Activated CD4-positive, alpha-beta T cell treated with anti-CD3 and anti-CD28 coated beads, Interleukin-2, amount 50 U/mL, for 1 hour (primary cell): ENCODE measurements around the gene HS6ST3.
"Not testable (repeated sequence)": the region's sequence is repeated elsewhere in the genome, so short reads cannot be mapped to it uniquely, and the experiment has no call there.

Experiments used
- DNase-seq: peaks from one replicate; pipeline ENCODE4 v3.0.0-alpha.2; 2020

Gene HS6ST3

DNA sequence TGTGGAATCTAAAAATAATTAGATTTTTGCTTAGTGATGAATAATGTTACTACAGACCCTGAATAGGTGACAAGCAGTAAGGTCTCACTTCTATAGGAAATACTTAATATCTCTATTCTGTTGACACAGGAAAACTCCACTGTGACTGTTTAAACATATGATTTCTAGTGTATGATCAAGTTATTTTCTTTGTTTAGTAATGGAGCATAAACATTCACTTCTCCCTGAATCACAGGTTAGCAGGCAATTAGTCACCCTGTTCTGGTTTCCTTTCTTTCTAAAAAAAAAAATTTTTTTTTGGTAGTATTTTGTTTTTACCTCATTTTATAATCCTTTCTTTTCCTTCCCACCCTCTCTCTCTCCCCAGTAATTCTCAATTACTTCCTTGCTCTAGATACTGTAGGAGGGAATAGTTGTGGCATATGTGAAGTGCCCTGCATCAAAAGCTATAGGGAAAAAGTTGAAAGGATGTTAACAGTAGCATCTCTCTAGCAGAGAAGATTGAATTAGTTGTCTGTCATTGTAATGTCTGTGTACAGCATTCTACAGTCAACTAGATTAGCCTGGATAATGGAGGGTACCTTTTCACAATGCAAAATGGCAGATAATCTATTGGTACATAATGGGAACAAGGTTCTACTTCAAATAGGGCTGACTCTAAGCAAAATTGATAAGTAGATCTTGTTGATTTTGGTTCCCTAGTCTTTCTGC, 3.5 kb downstream of the HS6ST3 start:
- DNase-seq = no peak

DNA sequence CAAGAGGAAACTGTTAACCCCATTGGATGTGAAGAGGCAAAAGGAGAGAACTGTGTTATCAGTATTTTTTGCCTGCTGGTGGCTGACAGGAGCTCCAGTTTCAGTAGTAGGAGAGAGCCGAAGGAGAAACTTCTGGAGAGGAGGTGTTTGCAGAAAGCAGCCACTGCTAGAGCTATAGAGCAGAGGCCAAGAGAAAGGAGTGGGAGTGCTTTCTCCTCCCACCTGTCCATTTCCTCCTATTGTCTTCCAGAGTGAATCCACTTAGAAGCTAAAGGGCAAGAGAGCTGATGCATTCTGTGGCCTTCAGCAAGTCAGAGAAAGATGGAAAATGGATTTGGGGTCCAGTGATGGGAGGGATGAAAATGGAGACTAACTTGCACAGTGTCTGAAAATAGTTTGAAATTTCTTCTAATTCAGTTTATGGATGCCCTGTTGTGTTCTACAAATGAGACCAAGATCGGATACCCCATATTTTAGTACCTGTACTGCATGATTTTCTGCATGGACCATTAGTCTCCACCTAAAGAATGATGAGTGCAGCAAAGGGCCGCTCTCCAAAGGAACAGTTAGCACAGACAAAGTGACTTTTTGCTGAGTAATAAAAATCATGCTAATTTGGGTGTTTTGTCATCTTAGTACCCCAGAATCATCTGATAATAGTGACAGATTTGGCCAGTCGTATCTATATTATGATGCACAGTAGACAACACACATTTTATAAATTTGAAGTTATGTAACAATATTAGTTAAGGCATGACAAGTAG, 10.7 kb downstream of the HS6ST3 start:
- DNase-seq = no peak

DNA sequence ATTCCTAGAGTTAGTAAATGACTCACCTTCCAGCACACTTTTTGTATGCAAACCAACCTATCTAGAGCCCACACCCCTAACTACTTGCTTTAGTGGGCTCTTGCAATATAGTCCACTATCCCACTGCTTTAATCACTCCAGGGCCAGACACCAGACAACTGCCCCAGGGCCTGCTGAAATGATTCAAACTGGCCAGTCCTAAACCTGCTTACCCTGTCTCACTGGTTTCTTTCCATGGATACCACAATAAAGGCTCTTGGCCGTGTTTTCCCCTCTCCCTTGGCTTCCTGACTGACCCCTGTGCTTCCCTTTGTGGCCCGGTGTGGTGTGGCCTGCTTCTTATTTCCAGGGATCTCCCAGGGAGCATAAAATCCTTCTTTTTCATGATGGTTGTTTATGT, 14.6 kb downstream of the HS6ST3 start:
- DNase-seq = no peak

DNA sequence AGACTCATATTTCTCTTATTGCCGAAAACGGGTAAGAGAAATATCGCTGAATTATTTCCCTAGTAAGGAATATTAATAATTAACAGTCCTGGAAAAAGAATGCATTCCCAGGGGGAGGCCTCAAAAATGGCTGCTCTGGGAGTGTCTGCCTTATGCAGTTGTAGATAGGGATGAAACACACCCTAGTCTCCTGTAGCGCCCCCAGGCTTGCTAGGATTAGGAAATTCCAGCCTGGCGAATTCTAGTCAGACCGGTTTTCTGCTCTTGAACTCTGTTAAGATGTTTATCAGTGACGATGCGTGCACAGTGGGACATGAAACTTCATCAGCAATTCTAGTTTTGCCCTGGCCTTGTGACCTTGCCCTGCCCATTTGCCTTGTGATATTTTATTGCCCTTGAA, 18.2 kb downstream of the HS6ST3 start:
- DNase-seq = not testable (repeated sequence)

DNA sequence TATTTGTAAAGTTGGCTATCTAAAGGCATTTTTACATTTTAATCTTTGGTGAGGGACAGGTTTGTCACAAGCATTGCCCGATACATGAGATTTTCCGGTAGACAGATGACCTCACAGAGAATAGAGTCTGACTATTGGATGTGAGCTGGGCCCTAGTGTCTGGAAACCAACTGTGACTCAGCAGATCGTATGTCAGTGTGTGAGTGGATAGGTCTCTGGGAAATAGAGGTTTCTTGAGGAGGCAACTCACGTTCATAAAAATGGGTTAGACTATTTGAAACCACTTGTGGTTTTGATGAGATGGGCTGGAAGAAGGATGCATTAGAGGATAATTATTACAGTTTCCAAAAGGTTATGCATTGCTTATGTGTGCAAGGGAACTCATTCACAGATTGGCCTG, 19.2 kb downstream of the HS6ST3 start:
- DNase-seq = no peak

DNA sequence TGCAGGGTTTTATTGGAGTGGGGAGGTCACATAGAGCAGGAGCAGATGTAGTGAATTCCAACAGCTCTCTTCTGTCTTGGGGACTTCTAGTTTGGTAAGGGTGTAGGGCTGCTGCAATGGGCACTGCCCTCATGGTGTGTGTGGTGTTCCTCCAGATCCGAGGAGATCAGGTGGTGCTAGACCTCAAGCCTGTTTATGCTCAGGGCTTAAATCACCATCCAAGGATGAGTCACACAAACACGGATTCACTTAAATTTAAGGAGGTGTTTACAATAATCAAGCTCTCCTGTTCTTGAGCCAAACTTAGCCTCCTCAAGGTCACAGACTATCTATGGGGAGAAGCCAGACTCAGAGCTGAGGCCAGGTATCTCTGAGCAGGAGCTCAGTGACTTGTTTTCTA, 23.0 kb downstream of the HS6ST3 start:
- DNase-seq = no peak

DNA sequence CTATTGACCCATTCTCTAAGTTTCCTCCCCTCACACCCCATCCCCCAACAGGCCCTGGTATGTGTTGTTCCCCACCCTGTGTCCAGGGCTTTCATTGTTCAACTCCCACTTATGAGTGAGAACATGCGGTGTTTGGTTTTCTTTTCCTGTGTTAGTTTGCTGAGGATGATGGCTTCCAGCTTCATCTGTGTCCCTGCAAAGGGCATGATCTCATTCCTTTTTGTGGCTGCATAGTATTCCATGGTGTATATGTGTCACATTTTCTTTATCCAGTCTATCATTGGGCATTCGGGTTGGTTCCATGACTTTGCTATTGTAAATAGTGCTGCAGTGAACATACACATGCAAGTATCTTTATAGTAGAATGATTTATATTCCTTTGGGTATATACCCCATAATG, 25.5 kb downstream of the HS6ST3 start:
- not testable (repeated sequence) for DNase-seq

DNA sequence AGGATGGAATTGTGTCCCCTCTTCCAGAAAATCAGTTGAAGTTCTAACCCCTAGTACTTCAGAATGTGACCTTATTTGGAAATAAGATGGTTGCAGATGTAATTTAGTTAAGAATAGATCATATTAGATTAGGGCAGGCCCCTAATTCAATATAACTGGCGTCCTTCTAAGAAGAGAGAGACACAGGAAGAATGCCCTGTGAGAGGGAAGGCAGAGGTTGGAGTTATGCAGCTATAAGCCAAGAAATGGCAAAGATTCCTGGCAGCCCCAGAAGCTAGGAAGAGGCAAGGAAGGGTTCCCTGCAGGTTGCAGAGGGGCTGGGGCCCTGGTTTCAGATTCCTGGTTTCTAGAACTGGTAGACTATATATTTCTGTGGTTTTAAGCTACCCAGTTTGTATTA, 30.0 kb downstream of the HS6ST3 start:
- no peak for DNase-seq

DNA sequence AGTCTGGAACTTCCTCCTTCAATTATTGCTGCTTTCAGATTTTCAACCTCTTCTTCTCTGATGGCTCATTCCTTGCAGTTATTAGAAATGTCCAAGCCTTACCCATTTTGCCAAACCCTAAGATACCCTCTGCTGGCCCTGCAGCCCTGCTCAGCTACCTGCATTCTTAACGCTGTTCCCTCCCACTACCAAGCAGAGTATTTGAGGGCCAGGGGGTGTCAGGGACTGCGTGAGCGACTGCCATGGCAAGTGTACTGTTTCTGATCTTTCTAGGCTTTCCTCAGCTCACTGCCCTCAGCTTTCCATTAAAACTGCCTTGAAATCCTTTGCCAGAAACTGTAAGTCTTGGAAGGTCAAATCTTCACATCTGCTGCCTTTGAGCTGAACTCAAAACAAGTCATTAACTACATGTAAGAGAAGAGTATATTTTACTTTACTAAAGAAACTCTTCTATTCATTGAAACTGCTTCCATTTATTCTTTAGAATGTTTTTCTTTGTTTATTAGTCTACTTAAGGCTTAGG, 41.0 kb downstream of the HS6ST3 start:
- no peak for DNase-seq

DNA sequence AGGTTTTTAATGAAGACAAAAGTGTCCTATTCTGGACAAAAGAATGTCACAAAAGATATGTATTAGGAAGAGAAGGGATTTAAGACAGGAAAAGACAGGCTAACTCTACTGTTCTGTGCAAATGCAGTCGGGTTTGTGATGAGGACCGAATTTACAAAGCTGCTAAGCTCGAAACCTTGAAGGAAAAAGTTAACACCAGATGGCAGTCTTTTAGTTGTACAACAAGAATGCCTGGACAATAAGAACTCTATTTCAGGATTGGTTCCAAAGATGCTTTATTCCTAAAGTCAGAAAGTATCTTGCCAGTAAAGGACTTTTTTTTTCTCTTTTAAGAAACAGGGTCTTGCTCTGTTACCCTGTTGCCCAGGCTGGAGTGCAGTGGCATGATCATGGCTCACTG, 51.1 kb downstream of the HS6ST3 start:
- DNase-seq = no peak

DNA sequence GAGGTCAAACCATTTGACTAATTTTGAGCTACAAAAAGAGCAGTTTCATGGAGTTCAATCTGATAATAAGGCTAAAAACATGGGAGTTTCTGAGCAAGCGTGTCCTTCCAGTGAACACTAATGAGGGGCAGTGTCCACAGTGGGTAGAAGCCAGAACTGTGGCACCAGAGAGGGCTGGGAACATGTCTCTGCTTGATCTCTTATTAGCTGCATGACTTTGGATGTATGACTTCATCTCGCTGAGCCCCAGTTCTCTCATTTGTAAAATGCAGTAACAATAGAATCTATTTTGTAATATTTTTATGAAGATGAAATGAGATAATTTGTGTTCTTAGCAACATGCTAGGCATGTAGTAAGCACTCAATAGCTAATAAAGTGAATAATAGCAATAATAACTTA, 69.8 kb downstream of the HS6ST3 start:
- no peak for DNase-seq

DNA sequence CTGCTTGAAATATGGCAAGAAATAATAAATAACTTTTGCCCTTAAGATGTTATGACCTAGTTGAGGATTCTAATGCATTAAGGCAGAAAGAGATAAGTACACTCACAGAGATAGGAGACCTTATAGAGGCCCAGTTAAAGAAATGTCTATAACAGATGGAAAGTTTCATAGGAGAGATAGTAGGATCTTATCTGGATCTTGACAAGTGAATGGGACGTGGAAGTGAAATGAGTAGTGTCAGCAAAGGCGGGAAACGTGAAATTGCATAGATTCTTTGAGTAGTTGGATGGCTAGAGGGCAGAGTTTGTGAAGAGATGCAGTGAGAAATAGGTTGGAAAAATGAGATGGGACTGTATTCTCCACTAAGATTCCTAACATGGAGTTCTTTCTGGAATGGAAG, 71.2 kb downstream of the HS6ST3 start:
- no peak for DNase-seq

DNA sequence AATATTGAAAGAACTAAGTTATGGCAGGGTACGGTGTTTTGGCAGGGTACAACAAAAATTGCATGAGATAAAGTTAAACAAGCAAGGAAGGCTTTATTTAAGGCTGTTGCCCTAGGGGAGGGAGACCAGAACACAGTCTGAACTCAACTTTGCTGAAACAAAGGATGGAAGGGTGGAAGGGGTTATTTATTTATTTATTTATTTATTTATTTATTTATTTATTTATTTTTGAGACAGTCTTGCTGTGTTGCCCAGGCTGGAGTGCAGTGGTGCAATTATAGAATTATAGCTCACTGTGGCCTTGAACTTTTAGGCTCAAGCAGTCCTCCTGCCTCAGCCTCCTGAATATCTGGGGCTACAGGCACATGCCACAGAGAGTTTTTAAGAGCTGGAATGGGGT, 75.9 kb downstream of the HS6ST3 start:
- no peak for DNase-seq

DNA sequence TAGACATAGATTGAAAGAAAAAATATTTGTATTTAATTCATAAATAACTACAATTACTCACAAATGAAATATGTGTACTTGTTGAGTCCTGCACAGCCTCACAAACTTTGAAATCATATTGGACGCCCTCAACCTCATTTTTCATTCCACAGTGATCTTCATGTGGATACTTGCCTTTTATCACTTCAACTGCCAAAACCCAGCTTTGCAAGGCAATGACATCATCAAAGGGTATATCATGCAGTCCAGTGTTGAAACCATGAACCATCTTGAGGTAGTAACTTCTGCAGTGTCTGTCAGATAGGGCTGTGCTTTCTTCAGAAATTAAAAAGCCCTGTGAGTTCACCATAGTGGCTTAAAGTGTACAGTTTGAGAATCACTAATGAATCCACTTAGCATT, 82.2 kb downstream of the HS6ST3 start:
- DNase-seq = no peak

DNA sequence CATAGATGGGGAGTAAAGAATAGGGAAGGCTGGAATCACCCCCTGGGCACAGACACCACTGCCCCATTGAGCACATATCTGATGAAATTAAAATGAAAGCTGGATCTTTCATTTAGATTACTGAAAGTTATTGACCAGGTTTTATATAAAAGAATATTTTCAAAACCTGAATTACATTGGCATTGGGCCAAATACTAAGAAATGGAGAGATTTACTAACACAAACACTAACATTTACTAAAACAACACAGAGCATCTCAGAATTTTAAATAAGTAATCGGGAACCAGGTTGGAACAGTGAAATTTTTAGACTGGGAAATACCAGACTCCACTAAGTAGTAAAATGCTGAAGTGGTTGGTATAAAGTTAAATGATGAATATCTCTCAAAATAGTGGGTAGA, 88.9 kb downstream of the HS6ST3 start:
- no peak for DNase-seq

DNA sequence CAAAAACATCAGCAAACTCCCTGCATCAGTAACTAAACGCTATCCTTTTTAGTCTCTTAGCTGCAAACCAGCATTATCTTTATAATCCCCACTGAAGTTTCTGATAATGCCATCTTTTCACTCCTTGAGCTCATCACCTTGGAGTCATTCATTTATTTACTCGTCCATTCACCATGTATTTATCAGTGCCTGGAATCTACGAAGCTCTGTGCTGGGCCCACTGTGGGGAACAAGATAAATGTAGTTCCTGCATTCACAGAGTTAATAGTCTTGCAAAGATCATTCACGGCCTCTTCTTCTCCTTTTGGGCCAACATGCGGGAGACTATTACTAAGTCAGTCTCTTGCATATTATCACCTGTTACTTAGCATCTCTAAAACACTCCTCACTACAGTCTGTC, 89.4 kb downstream of the HS6ST3 start:
- no peak for DNase-seq

DNA sequence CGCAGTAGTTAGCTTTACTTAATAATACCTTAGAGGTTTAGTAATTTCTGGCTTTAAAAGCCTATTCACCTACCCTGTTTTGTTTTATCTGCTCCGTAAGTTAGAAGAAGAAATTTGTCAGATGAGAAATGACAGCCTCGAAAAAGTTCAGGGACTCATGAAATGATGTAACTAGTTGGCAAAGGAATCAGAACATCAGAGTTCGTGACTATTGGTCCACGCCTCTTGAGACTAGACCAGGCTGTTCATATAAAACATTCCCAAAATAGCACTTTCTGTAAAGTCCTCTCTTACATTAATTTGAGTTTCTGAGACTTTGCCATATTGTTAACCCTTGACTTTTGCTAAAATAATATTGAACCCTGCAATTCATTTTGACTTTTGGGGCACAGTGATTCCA, 92.0 kb downstream of the HS6ST3 start:
- no peak for DNase-seq

DNA sequence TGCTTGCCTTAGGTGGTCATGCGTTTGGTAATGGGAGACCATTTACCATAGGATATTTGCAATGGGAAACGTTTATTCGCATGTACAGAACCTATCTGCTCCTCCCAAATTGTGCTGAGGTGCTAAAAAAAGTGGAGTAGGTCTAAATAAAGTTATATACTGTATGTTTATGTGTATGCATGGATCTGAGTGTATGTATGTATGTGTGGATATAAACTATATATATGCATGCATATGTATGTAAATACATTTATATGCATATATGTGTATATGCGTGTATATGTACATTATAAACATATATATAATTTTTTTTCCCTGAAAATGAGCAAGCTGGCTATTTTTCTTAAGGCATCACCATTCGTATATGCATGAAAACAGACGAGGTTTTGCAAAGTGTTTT, 95.9 kb downstream of the HS6ST3 start:
- DNase-seq = no peak

DNA sequence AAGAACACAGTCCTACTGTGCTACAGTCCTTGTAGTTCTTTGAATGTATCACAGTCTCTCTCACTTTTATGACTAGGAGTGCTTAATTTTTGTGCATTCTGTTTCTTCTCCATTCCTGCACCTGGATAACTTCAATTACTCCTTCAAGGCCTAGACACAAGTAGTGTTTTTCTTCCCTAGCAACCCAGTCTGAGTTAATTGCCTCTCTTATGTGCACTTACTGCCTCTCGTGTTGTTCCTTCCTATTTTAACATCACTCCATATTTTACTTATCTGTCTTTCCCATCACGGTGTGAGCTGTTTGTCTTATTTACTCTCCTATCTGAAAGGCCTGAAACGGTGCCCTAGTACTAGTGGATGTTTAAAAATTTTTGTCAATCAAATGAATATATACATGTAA, 101.5 kb downstream of the HS6ST3 start:
- DNase-seq = no peak

DNA sequence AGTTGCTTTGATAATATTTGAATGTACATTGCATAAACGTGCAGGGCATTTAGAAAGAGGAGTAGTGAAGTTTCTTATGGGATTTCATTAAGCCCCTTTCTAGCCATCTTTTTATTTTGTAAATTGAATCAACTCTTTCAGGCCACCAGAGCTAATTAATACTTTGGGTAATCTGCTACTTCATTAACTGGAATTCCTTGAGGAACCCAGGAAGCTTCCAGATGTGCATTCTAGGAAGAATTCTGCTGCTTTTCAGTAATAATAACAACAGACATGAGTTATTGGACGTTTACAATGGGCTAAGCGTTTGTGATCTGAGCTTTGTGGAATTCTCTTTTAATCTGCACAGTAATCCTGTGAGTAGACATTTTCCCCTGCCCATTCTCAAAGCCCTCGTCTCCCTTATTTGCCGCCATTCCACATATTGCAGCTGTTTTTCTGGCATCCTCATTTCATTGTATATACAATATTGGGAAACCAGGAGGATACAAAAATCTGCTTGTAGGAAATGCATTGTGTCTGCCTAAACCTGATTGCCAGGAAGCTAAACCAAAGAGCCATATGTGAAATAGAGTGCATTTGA, 103.9 kb downstream of the HS6ST3 start:
- DNase-seq = no peak

DNA sequence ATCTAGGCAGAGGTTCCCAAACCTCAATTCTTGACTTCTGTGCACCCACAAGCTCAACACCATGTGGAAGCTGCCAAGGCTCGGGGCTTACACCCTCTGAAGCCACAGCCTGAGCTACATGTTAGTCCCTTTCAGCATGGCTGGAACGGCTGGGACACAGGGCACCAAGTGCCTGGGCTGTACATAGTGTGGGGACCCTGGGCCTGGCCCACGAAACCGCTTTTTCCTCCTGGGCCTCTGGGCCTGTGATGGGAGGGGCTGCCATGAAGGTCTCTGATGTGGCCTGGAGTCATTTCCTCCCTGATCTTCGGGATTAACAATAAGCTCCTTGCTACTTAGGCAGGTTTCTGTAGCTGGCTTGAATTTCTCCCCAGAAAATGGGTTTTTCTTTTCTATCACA, 108.1 kb downstream of the HS6ST3 start:
- no peak for DNase-seq

DNA sequence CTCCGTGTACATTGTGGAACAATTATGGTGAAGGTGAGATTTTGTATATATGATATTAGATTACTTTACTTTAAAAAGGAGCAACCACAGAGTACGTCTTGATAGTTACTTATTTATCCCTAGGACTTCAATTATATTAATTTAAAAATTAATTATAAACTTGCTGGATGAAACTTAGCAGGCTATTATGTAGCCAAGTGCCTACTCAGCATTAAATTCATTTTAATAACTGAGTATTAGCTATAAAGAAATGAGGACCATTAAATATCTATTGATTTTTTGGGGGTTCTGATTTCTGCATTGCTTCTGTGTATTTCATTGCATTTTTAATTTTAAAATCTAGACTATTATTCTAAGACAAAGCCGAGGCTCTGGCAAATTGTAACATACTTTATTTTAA, 109.4 kb downstream of the HS6ST3 start:
- no peak for DNase-seq

DNA sequence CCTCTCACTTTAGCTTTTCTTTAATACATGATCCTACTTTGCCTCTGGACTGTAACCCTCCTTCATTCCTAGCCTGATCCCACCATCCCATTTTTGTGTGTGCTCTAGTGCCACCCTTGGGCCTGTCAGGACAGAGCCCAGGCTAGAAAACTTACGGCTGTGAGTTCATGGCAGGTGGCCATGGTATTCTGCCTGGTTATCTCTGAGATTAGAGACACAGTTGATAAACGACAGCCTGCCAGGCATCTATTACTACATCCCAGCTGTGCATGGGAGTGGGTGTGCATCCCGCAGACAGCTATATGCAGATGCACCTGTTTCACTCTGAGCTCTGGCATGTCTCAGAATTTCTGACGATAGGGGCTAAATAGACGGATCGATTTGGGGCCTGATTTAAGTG, 110.9 kb downstream of the HS6ST3 start:
- no peak for DNase-seq

DNA sequence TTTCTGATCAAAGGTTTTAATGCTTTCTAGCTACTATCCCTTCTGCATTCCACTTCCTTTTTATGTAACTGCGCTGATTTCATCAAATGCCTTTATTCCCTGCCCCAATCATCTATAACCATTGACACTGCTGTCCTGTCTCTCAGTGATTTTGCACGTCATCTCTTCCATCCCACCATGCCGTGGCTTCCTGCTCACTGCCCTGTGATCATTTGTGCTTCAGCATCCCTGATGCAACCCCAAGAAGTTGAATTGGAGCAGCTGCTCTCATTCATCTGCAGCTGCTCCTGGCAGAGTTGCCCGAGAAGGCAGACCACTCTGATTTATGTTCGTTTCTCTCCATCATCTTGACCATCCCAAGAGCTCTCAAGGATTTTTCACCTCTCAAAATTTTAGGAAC, 112.4 kb downstream of the HS6ST3 start:
- no peak for DNase-seq
